HepG2 (cell line): ENCODE results near the gene FUBP3. TPM values are rescaled to one million over a fixed set of nuclear protein-coding genes. Genes with fewer than 3 reads are reported as not detected.

Experiments
- ADNP ChIP-seq: sonication (generic); formaldehyde crosslinking; IDR thresholded peaks from 2 replicates; pipeline ENCODE4 v1.4.0; 2020; ENCODE audit warnings: missing genetic modification reagents
- ATF4 ChIP-seq, 2 experiments: fragments of 450-650 bp in 1 of 2; sonication (generic) in 1 of 2; formaldehyde crosslinking; IDR thresholded peaks; 2 replicates each; pipeline versions ENCODE4 v1.5.0 to v1.8.0; 2020 to 2022; ENCODE audit warnings: mild to moderate bottlenecking in 1 of 2, missing genetic modification reagents in 1 of 2
- ATF7-NPFF ChIP-seq: sonication (generic); formaldehyde crosslinking; IDR thresholded peaks from 2 replicates; pipeline ENCODE4 v1.8.1; 2023; ENCODE audit warnings: mild to moderate bottlenecking, low read depth, missing genetic modification reagents, moderate library complexity
- CBX1 ChIP-seq: IDR thresholded peaks from one replicate; pipeline ENCODE4 v1.6.1; 2016; ENCODE audit warnings: antibody characterized with exemption, low read depth
- CSRNP1 ChIP-seq: sonication (generic); formaldehyde crosslinking; IDR thresholded peaks from 2 replicates; pipeline ENCODE4 v1.8.1; 2023; ENCODE audit warnings: mild to moderate bottlenecking, missing genetic modification reagents
- DDIT3 ChIP-seq: sonication (generic); formaldehyde crosslinking; IDR thresholded peaks from 2 replicates; pipeline ENCODE4 v1.4.0; 2020; ENCODE audit warnings: mild to moderate bottlenecking, missing genetic modification reagents
- EHMT2 ChIP-seq: fragments of 200-600 bp; sonication (generic); IDR thresholded peaks from 2 replicates; pipeline ENCODE4 v1.7.0; 2017; ENCODE audit warnings: antibody characterized with exemption, low read depth, low read length, borderline replicate concordance
- GATAD1 ChIP-seq: IDR thresholded peaks from 2 replicates; pipeline ENCODE4 v1.6.1; 2016; ENCODE audit warnings: missing genetic modification reagents, missing compliant biosample characterization
- GZF1 ChIP-seq: sonication (generic); formaldehyde crosslinking; IDR thresholded peaks from 2 replicates; pipeline ENCODE4 v1.5.1; 2020; ENCODE audit warnings: mild to moderate bottlenecking, missing genetic modification reagents
- PRDM15 ChIP-seq: sonication (generic); formaldehyde crosslinking; IDR thresholded peaks from 2 replicates; pipeline ENCODE4 v1.4.0; 2020; ENCODE audit warnings: missing genetic modification reagents
- RFXAP ChIP-seq: sonication (generic); formaldehyde crosslinking; IDR thresholded peaks from 2 replicates; pipeline ENCODE4 v1.4.0; 2020; ENCODE audit warnings: missing genetic modification reagents, borderline replicate concordance
- STAT5B ChIP-seq: sonication (generic); formaldehyde crosslinking; IDR thresholded peaks from 2 replicates; pipeline ENCODE4 v1.4.0; 2020; ENCODE audit warnings: missing genetic modification reagents
- TGIF2 ChIP-seq: IDR thresholded peaks from 2 replicates; pipeline ENCODE4 v1.6.1; 2016; ENCODE audit warnings: control low read depth, missing compliant biosample characterization
- TOE1 ChIP-seq: sonication (generic); formaldehyde crosslinking; IDR thresholded peaks from 2 replicates; pipeline ENCODE4 v1.4.0; 2020; ENCODE audit warnings: mild to moderate bottlenecking, missing genetic modification reagents
- ZBTB4 ChIP-seq: sonication (generic); formaldehyde crosslinking; IDR thresholded peaks from 2 replicates; pipeline ENCODE4 v1.4.0; 2020; ENCODE audit warnings: missing genetic modification reagents, mild to moderate bottlenecking, borderline replicate concordance
- ZNF34 ChIP-seq: sonication (generic); formaldehyde crosslinking; IDR thresholded peaks from 2 replicates; pipeline ENCODE4 v1.4.0; 2020; ENCODE audit warnings: mild to moderate bottlenecking, missing genetic modification reagents, borderline replicate concordance
- ZNF749 ChIP-seq: sonication (generic); formaldehyde crosslinking; IDR thresholded peaks from 2 replicates; pipeline ENCODE4 v1.8.0; 2022; ENCODE audit warnings: mild to moderate bottlenecking, missing genetic modification reagents, moderate library complexity, borderline replicate concordance
- ZNF777 ChIP-seq: sonication (generic); formaldehyde crosslinking; IDR thresholded peaks from 2 replicates; pipeline ENCODE4 v1.4.0; 2020; ENCODE audit warnings: missing genetic modification reagents
- ZSCAN22 ChIP-seq: sonication (generic); formaldehyde crosslinking; IDR thresholded peaks from 2 replicates; pipeline ENCODE4 v1.4.0; 2020; ENCODE audit warnings: mild to moderate bottlenecking, missing genetic modification reagents
- polyA plus RNA-seq, 8 experiments: library from polyadenylated mRNA; depleted of rRNA in 3 of 8; stranded (reverse) in 7 of 8; unstranded in 1 of 8; fragments of >200 nt; fragmentation: Illumina TruSeq in 4 of 8; extraction: Trizol in 4 of 8; gene quantifications; 2 replicates each; pipeline versions ENCODE4 v1.2.1 to v1.2.3, GENCODE V29; 2011 to 2016; ENCODE audit warnings: low read depth in 4 of 8, missing spikeins in 1 of 8, mixed read lengths in 1 of 8; ENCODE audit not compliant: insufficient read depth in 1 of 8
- total RNA-seq, 5 experiments: library from RNA; depleted of rRNA; stranded (reverse); fragments of >200 nt; fragmentation: Illumina TruSeq; extraction: Trizol; gene quantifications; 2 replicates each; pipeline ENCODE4 v1.2.3, GENCODE V29; 2016; ENCODE audit warnings: low read depth in 1 of 5

The FUBP3 gene
- total and polyA plus RNA-seq, 2 of the 13 experiments (the other 11 are each of a cell fraction or from before 2014, with no cell fraction given), result 28.7 to 40.0 TPM

- TF ChIP-seq PRDM15 (CRISPR knock-in tag), result peak; percentile 64
- TF ChIP-seq ZNF749 (CRISPR knock-in tag), result peak; percentile 80
- peak; percentile 72; the same call in 1 of the 2 replicates for TF ChIP-seq ATF7-NPFF (CRISPR knock-in tag)
- peak; percentile 89 for TF ChIP-seq CSRNP1
- no peak; the same call in 1 of the 2 replicates for TF ChIP-seq ADNP
- no peak for TF ChIP-seq STAT5B
- no peak for TF ChIP-seq GZF1 (CRISPR knock-in tag)
- no peak for TF ChIP-seq CBX1
- TF ChIP-seq TGIF2 (CRISPR knock-in tag), result no peak
- TF ChIP-seq TOE1 (CRISPR knock-in tag), result peak; percentile 64; the same call in 1 of the 2 replicates
- TF ChIP-seq ZNF777 (CRISPR knock-in tag), result peak; percentile 78
- no peak for TF ChIP-seq ZSCAN22 (CRISPR knock-in tag)
- TF ChIP-seq ZNF34, result no peak
- TF ChIP-seq ATF4 (CRISPR knock-in tag; IDR thresholded peaks at IDR 0.05), result peak in 1 of 2 experiments; percentile 67; a peak in 2 of 4 replicates
- TF ChIP-seq DDIT3 (CRISPR knock-in tag), result no peak
- no peak for TF ChIP-seq EHMT2
- peak; percentile 65 for TF ChIP-seq GATAD1 (CRISPR knock-in tag)
- TF ChIP-seq RFXAP (CRISPR knock-in tag), result peak; percentile 79
- TF ChIP-seq ZBTB4 (CRISPR knock-in tag), result no peak
Observed at GRCh38 chr9:130680836-130681768, 101.7 kb downstream of the FUBP3 start (continued).
